Adipocyte (in vitro differentiated cells): Measurements from ENCODE around the gene ATP8A2.
"Not testable (repeated sequence)": the region's sequence is repeated elsewhere in the genome, so short reads cannot be mapped to it uniquely, and the experiment has no call there.

ENCODE experiments used
- DNase-seq: peaks from one replicate; pipeline ENCODE4 v3.0.0-alpha.2; 2015; ENCODE audit warnings: low read depth
- H3K27me3 ChIP-seq: replicated peaks from 2 replicates; pipeline ENCODE4 v1.7.0; 2013; ENCODE audit warnings: mild to moderate bottlenecking, low read length, moderate library complexity; ENCODE audit not compliant: control insufficient read depth, insufficient read depth
- H3K36me3 ChIP-seq: 2 replicates; pipeline ENCODE4 v1.7.0; 2013; ENCODE audit warnings: low read length, mild to moderate bottlenecking, moderate library complexity; ENCODE audit not compliant: control insufficient read depth, insufficient read depth, severe bottlenecking
- H3K4me1 ChIP-seq: 2 replicates; pipeline ENCODE4 v1.7.0; 2013; ENCODE audit warnings: mild to moderate bottlenecking, low read length, moderate library complexity; ENCODE audit not compliant: control insufficient read depth, insufficient read depth
- H3K4me3 ChIP-seq: 2 replicates; pipeline ENCODE4 v1.7.0; 2013; ENCODE audit warnings: mild to moderate bottlenecking, low read length, moderate library complexity
- H3K9ac ChIP-seq: 2 replicates; pipeline ENCODE4 v1.7.0; 2013; ENCODE audit warnings: mild to moderate bottlenecking, low read length, moderate library complexity
- H3K9me3 ChIP-seq: 2 replicates; pipeline ENCODE4 v1.7.0; 2013; ENCODE audit warnings: mild to moderate bottlenecking, low read length, moderate library complexity; ENCODE audit not compliant: control insufficient read depth

Gene ATP8A2

GRCh38 chr13:25360443-25360842 is 11.3 kb upstream of the ATP8A2 start:
- H3K4me1 ChIP-seq, H3K9ac ChIP-seq, H3K36me3 ChIP-seq, DNase-seq, H3K27me3 ChIP-seq, H3K4me3 ChIP-seq: not testable (repeated sequence)
- peaks cover 15% of the 10 kb centered on the region for H3K9me3 ChIP-seq

- H3K27me3 ChIP-seq = peaks cover 21% of the 10 kb centered on the region
- H3K4me3 ChIP-seq = no peak overlapping the region
- no peaks in the 10 kb centered on the region for H3K36me3 ChIP-seq
- no peaks in the 10 kb centered on the region for H3K9me3 ChIP-seq
- no peak overlapping the region for H3K9ac ChIP-seq
- no peak for DNase-seq
- no peaks in the 10 kb centered on the region for H3K4me1 ChIP-seq
Measured at GRCh38 chr13:25365720-25366235, 6.0 kb upstream of the ATP8A2 start.

- Histone ChIP-seq H3K36me3 (no peaks in the 10 kb centered on the region), H3K4me3 (no peak overlapping the region), H3K27me3 (peaks cover 58% of the 10 kb centered on the region), H3K9me3 (no peaks in the 10 kb centered on the region), H3K9ac (no peak overlapping the region), H3K4me1 (peaks cover 3% of the 10 kb centered on the region)
- DNase-seq = no peak
Measured at GRCh38 chr13:25371158-25371874, 458 bp upstream of the ATP8A2 start.

- peak; percentile 1 for DNase-seq
- Histone ChIP-seq H3K36me3 (no peaks in the 10 kb centered on the region), H3K27me3 (peaks cover 68% of the 10 kb centered on the region), H3K9ac (no peak overlapping the region), H3K4me1 (peaks cover 3% of the 10 kb centered on the region), H3K9me3 (no peaks in the 10 kb centered on the region), H3K4me3 (no peak overlapping the region)
Measured at GRCh38 chr13:25372284-25373081, 709 bp downstream of the ATP8A2 start.

- peak; percentile 77 for DNase-seq
- no peaks in the 10 kb centered on the region for H3K36me3 ChIP-seq
- no peaks in the 10 kb centered on the region for H3K9me3 ChIP-seq
- H3K27me3 ChIP-seq = peaks cover 57% of the 10 kb centered on the region
- peaks cover 3% of the 10 kb centered on the region for H3K4me1 ChIP-seq
- H3K4me3 ChIP-seq = no peak overlapping the region
- H3K9ac ChIP-seq = no peak overlapping the region
Measured at GRCh38 chr13:25375727-25376358, 4.1 kb downstream of the ATP8A2 start.

DNA sequence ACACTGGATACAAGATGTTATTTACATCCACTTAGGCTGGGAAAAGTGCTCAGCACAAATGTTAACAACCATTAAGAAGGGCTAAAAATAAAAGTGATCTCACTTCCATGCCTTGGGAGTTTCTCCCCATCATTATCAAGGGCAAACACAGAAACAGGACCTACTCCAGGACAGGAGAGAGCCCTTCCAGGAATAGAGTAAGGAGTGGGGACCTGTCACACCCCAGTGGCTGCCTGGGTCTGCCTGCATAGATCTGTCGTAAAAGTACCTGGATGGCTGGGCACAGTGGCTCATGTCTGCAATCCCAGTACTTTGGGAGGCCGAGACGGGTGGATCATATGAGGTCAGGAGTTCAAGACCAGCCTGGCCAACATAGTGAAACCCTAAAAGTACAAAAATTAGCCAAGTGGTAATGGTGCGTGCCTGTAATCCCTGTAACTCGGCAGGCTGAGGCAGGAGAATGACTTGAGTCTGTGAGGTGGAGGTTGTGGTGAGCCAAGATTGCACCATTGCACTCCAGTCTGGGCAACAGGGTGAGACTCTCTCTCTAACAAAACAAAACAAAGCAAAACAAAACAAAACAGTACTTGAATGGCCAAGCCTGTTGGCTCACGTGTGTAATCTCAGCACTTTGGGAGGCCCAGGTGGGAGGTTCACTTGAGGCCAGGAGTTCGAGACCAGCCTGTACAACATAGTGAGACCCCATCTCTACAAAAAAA is 5.6 kb downstream of the ATP8A2 start:
- H3K4me3 ChIP-seq = no peak overlapping the region
- no peaks in the 10 kb centered on the region for H3K36me3 ChIP-seq
- no peak for DNase-seq
- H3K9me3 ChIP-seq = no peaks in the 10 kb centered on the region
- peaks cover 53% of the 10 kb centered on the region for H3K27me3 ChIP-seq
- H3K4me1 ChIP-seq = peaks cover 2% of the 10 kb centered on the region
- no peak overlapping the region for H3K9ac ChIP-seq

- H3K4me3 ChIP-seq = no peak overlapping the region
- H3K9me3 ChIP-seq = no peaks in the 10 kb centered on the region
- H3K9ac ChIP-seq = no peak overlapping the region
- H3K4me1 ChIP-seq = no peaks in the 10 kb centered on the region
- no peak for DNase-seq
- H3K27me3 ChIP-seq = peaks cover 42% of the 10 kb centered on the region
- no peaks in the 10 kb centered on the region for H3K36me3 ChIP-seq
Measured at GRCh38 chr13:25378528-25378927, 6.8 kb downstream of the ATP8A2 start.

DNA sequence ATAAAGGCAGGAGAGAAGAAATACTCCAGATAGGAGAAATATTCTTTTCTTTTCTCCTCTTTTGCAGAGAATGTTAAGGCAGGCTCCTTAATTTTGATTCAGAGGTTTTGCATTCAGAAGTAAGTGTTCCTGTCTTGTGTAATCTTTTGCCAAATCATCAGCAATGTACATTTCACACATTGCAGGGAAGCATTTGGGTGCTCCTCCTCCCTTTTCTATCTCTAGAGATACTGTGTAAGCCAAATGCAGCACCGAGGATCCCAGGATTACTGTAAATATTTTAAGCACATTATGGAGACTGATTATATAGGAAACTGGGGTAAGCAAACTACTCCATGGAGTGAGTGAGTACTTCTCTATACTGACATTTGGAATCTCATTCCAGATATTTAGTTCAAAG is 7.2 kb downstream of the ATP8A2 start:
- H3K36me3 ChIP-seq = no peaks in the 10 kb centered on the region
- H3K4me1 ChIP-seq = no peaks in the 10 kb centered on the region
- H3K27me3 ChIP-seq = peaks cover 37% of the 10 kb centered on the region
- H3K9ac ChIP-seq = no peak overlapping the region
- no peak for DNase-seq
- no peak overlapping the region for H3K4me3 ChIP-seq
- no peaks in the 10 kb centered on the region for H3K9me3 ChIP-seq

DNA sequence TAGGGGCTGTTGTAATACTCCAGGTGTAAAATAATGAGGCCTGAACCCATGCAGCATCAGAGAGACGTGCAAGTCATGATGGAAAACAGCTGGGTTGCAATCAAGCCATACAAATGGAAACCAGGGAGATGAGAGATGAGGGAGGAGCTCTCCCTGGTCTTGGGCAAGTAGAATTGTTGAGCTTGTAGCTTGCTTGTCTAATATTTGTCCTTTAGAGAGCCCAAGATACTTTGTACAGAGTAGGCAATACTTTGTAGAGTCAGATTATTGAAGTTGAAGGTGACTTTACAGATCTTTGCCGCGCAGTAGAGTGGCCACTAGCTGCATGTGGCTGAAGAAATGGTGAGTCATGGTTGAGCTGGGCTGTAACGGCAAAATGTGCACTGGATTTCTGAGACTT is 8.3 kb downstream of the ATP8A2 start:
- H3K4me3 ChIP-seq = no peak overlapping the region
- no peaks in the 10 kb centered on the region for H3K36me3 ChIP-seq
- no peak for DNase-seq

GRCh38 chr13:25380741-25381324 is 9.1 kb downstream of the ATP8A2 start:
- no peaks in the 10 kb centered on the region for H3K36me3 ChIP-seq

More for the DNA sequence above, 8.3 kb downstream of the ATP8A2 start:
- Histone ChIP-seq H3K27me3 (peaks cover 27% of the 10 kb centered on the region), H3K4me1 (no peaks in the 10 kb centered on the region), H3K9me3 (no peaks in the 10 kb centered on the region), H3K9ac (no peak overlapping the region)

More at GRCh38 chr13:25380741-25381324, 9.1 kb downstream of the ATP8A2 start:
- Histone ChIP-seq H3K4me3 (no peak overlapping the region), H3K27me3 (peaks cover 23% of the 10 kb centered on the region), H3K9me3 (no peaks in the 10 kb centered on the region), H3K4me1 (no peaks in the 10 kb centered on the region), H3K9ac (no peak overlapping the region)
- DNase-seq = no peak
